ENCODE data around the gene PTPRN2. TPM values are rescaled to one million over a fixed set of nuclear protein-coding genes. Genes with fewer than 3 reads are reported as not detected.

PTPRN2 gene
- total and polyA plus RNA-seq, 2 donors from 2014 or later: 4.8 to 6.2 TPM

- DNase-seq (no peak), FAIRE-seq (no peak)
- intact Hi-C loops (cut with DNase I): no loop called here
- Histone ChIP-seq H3K36me3 (ENCODE audit: control insufficient read depth in 2 of 3, insufficient read depth in 3 of 3, low read length in 3 of 3) (no peaks in the 10 kb centered on the region), H3K4me1 (ENCODE audit: control insufficient read depth in 2 of 3, insufficient read depth in 2 of 3, low read depth in 1 of 3, low read length in 3 of 3) (no peaks in the 10 kb centered on the region), H3K9me3 (ENCODE audit: control insufficient read depth in 2 of 3, insufficient read depth in 1 of 3, low read length in 3 of 3) (no peaks in the 10 kb centered on the region), H3K27ac (ENCODE audit: low read depth in 2 of 2, low read length in 2 of 2) (no peak overlapping the region), H3K4me3 (ENCODE audit: low read length in 3 of 3) (no peak overlapping the region), H3K27me3 (ENCODE audit: control insufficient read depth, insufficient read depth, low read length) (no peaks in the 10 kb centered on the region), H3K9ac (ENCODE audit: low read length in 3 of 3) (no peak overlapping the region)
- TF ChIP-seq, protein P1, sequence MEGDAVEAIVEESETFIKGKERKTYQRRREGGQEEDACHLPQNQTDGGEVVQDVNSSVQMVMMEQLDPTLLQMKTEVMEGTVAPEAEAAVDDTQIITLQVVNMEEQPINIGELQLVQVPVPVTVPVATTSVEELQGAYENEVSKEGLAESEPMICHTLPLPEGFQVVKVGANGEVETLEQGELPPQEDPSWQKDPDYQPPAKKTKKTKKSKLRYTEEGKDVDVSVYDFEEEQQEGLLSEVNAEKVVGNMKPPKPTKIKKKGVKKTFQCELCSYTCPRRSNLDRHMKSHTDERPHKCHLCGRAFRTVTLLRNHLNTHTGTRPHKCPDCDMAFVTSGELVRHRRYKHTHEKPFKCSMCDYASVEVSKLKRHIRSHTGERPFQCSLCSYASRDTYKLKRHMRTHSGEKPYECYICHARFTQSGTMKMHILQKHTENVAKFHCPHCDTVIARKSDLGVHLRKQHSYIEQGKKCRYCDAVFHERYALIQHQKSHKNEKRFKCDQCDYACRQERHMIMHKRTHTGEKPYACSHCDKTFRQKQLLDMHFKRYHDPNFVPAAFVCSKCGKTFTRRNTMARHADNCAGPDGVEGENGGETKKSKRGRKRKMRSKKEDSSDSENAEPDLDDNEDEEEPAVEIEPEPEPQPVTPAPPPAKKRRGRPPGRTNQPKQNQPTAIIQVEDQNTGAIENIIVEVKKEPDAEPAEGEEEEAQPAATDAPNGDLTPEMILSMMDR (IDR thresholded peaks at IDR 0.05; ENCODE audit: borderline replicate concordance, extremely low read depth, insufficient read depth): no peak
These were observed 215.0 kb downstream of the PTPRN2 start for GRCh38 chr7:158372400-158373342.

DNA sequence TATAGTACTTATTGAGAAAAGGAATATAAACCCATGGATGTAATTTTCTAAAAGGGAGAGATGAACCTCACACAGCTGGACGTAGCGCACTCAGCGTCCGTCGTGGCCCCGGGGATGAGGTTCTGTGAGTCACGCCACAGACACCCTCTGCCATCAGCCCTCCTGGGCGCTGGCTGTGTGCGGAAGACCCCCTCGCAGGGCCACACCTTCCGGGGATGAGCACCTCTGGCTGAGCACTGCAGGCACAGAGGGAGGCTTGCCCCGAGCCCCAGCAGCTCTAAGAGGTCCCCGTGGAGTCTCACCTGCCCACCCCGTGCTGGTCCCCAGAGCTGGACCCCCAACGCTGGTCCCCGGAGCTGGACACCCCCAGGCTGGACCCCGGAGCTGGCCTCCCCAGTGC is 215.8 kb downstream of the PTPRN2 start:
- no peak overlapping the region for H3K9ac ChIP-seq (ENCODE audit: low read length in 3 of 3)
- DNase-seq: no peak
- no peaks in the 10 kb centered on the region for H3K4me1 ChIP-seq (ENCODE audit: control insufficient read depth in 2 of 3, insufficient read depth in 2 of 3, low read depth in 1 of 3, low read length in 3 of 3)
- no peaks in the 10 kb centered on the region for H3K9me3 ChIP-seq (ENCODE audit: control insufficient read depth in 2 of 3, insufficient read depth in 1 of 3, low read length in 3 of 3)
- H3K4me3 ChIP-seq (ENCODE audit: low read length in 3 of 3): no peak overlapping the region
- H3K27ac ChIP-seq (ENCODE audit: low read depth in 2 of 2, low read length in 2 of 2): no peak overlapping the region
- H3K27me3 ChIP-seq (ENCODE audit: control insufficient read depth, insufficient read depth, low read length): no peaks in the 10 kb centered on the region
- TF ChIP-seq, protein P1 (IDR thresholded peaks at IDR 0.05; ENCODE audit: borderline replicate concordance, extremely low read depth, insufficient read depth): no peak
- no peak for FAIRE-seq
- intact Hi-C loops (cut with DNase I): no loop called here
- H3K36me3 ChIP-seq (ENCODE audit: control insufficient read depth in 2 of 3, insufficient read depth in 3 of 3, low read length in 3 of 3): no peaks in the 10 kb centered on the region

DNA sequence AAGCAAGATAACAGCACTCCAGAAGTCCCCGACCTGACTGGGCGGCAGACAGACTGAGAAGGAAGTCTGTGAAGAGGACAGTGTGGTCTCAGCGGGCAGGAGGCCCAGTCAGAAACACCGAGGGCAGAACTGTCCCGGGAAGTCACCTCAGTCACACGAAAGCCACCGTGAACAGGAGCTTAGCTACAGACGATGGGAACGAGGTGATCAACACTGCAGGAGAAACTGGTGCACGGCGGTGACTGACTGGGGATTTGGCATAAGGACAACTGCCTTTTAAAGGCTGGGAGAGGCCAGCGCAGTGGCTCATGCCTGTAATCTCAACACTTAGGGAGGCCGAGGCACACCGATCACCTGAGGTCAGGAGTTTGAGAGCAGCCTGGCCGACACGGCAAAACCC is 217.8 kb downstream of the PTPRN2 start:
- H3K36me3 ChIP-seq (ENCODE audit: control insufficient read depth in 2 of 3, insufficient read depth in 3 of 3, low read length in 3 of 3): no peaks in the 10 kb centered on the region
- no peak overlapping the region for H3K4me3 ChIP-seq (ENCODE audit: low read length in 3 of 3)
- intact Hi-C loops (cut with DNase I): no loop called here
- H3K27me3 ChIP-seq (ENCODE audit: control insufficient read depth, insufficient read depth, low read length): no peaks in the 10 kb centered on the region
- TF ChIP-seq, protein P1 (IDR thresholded peaks at IDR 0.05; ENCODE audit: borderline replicate concordance, extremely low read depth, insufficient read depth): no peak
- H3K9me3 ChIP-seq (ENCODE audit: control insufficient read depth in 2 of 3, insufficient read depth in 1 of 3, low read length in 3 of 3): no peaks in the 10 kb centered on the region
- H3K27ac ChIP-seq (ENCODE audit: low read depth in 2 of 2, low read length in 2 of 2): no peak overlapping the region
- no peak for FAIRE-seq
- no peak overlapping the region for H3K9ac ChIP-seq (ENCODE audit: low read length in 3 of 3)
- DNase-seq: no peak
- H3K4me1 ChIP-seq (ENCODE audit: control insufficient read depth in 2 of 3, insufficient read depth in 2 of 3, low read depth in 1 of 3, low read length in 3 of 3): no peaks in the 10 kb centered on the region

Data from kidney (tissue), 14 donors.